Psoas muscle (tissue), 8 donors: ENCODE results near the gene ASPSCR1. TPM values are rescaled to one million over a fixed set of nuclear protein-coding genes. Genes with fewer than 3 reads are reported as not detected.
A peak's percentile ranks its signal among the peaks of the same experiment; 100 is the strongest.

Source experiments
- ATAC-seq, 4 donors: fragments of 200-7000 bp; cut with Tn5 transposase; one replicate each; pipeline ENCODE4 v1.9.1; 2020; ENCODE audit warnings: moderate library complexity in 3 of 4, mild to moderate bottlenecking in 2 of 4
- DNase-seq, 2 donors: peaks; one replicate each; pipeline ENCODE4 v3.0.0-alpha.2; 2020
- H3K27ac ChIP-seq: fragments of 200-600 bp; one replicate; pipeline ENCODE4 v1.8.0; 2022
- H3K27me3 ChIP-seq, 3 donors: fragments of 200-600 bp in 1 of 3; one replicate each; pipeline versions ENCODE4 v1.6.1 to v1.8.0; 2013 to 2022; ENCODE audit warnings: low read length in 2 of 3, mild to moderate bottlenecking in 2 of 3, moderate library complexity in 1 of 3; ENCODE audit not compliant: insufficient read depth in 3 of 3
- H3K36me3 ChIP-seq, 2 donors: fragments of 200-600 bp in 1 of 2; one replicate each; pipeline versions ENCODE4 v1.6.1 to v1.8.0; 2013 to 2022; ENCODE audit warnings: low read depth in 1 of 2, mild to moderate bottlenecking in 1 of 2, moderate library complexity in 1 of 2; ENCODE audit not compliant: insufficient read depth in 1 of 2
- H3K4me1 ChIP-seq: fragments of 200-600 bp; one replicate; pipeline ENCODE4 v1.8.0; 2022
- H3K4me3 ChIP-seq: fragments of 200-600 bp; one replicate; pipeline ENCODE4 v1.8.0; 2022; ENCODE audit warnings: mild to moderate bottlenecking
- H3K9me3 ChIP-seq: fragments of 200-600 bp; one replicate; pipeline ENCODE4 v1.8.0; 2022
- WGBS, 3 donors: extraction: QIAGEN DNeasy Blood & Tissue Kit; methylation state at CpG; one replicate each; pipeline versions ENCODE4 v1.1.6 to v1.1.7; 2013; 5-methylcytosine and 5-hydroxymethylcytosine counted together
- intact Hi-C, 2 donors: fragments of 100-400 bp; cut with DNase I; formaldehyde crosslinking; loops; one replicate each; pipeline versions ENCODE4 v1.11.0 to v1.14.2; 2022
- polyA plus RNA-seq, 3 donors: library from polyadenylated mRNA; stranded (reverse); fragments of 200-250 nt; gene quantifications; one replicate each; pipeline ENCODE4 v1.2.3, GENCODE V29; 2013
- total RNA-seq, 4 donors: library from RNA; stranded (reverse); fragmentation: NEBNext Ultra II Directional in 2 of 4; extraction: Animal tissue kit (Norgen Biotek cat#: 25700) in 2 of 4; gene quantifications; one replicate each; pipeline versions ENCODE4 v1.2.1 to v1.2.4, GENCODE V29; 2021 to 2023
- TF ChIP-seq, protein P1 (sequence below): fragments of 200-600 bp; IDR thresholded peaks from one replicate; pipeline ENCODE4 v1.8.0; 2022; ENCODE audit warnings: antibody characterized with exemption
- donor health status: healthy with polysubstance abuse.
- donor health status: DM: no; HTN: no; CAD: no; lungs with moderate emphysema.
- donor health status: Bipolar disorder and iron deficiency.
- donor health status: healthy.
- donor health status: DM: yes; HTN: yes; CAD: no.
- donor health status: DM: no; HTN: no; CAD: no.
- donor health status: DM: no; HTN: no; CAD: no.
- donor health status: DM: yes; HTN: yes; CAD: no.

The ASPSCR1 gene
- total and polyA plus RNA-seq, 7 donors, result 27.7 to 37.4 (median 33.0) TPM

DNA sequence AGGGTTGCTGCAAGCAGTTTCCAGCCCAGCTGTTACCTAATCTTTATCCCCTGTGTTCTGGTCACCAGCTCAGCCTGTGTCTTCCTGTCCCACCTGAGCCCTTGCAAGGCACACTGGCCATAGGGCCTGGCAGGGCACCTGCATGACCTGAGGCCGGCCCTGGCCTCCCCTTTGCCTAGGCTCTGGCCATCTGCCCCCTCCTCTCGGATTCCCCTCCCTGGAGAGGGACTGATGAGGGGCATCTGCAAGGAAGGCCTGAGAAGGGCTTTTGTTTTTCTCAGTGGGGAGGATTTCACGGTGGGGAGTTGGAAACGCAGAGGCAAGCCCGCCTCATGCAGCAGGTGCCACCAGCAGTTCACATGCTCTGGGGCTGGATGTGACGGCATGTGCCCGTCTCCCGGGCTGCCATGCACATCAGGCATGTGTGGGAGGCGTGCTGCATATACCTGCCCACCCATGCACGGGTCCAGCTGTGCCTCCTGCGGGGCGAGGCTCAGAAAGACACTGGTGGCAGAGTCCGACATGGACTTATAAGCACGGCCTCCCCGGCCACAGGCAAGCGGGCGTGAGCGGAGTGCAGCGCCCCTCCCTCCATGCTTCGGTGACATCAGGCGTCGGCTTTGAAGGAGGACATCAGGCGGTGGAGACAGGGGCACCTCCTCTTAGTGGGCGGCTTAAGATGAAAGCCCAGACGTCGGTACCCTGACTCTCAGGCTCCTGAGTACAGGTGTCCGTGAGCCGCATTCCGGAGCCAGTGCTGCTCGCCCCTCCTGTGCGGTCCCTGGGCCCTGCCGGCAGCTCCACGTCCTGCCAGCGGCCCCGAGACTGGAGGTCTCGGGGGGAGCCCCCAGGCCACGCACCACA lies 16.5 kb downstream of the ASPSCR1 start:
- TF ChIP-seq, protein P1, sequence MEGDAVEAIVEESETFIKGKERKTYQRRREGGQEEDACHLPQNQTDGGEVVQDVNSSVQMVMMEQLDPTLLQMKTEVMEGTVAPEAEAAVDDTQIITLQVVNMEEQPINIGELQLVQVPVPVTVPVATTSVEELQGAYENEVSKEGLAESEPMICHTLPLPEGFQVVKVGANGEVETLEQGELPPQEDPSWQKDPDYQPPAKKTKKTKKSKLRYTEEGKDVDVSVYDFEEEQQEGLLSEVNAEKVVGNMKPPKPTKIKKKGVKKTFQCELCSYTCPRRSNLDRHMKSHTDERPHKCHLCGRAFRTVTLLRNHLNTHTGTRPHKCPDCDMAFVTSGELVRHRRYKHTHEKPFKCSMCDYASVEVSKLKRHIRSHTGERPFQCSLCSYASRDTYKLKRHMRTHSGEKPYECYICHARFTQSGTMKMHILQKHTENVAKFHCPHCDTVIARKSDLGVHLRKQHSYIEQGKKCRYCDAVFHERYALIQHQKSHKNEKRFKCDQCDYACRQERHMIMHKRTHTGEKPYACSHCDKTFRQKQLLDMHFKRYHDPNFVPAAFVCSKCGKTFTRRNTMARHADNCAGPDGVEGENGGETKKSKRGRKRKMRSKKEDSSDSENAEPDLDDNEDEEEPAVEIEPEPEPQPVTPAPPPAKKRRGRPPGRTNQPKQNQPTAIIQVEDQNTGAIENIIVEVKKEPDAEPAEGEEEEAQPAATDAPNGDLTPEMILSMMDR, result no peak
- Histone ChIP-seq H3K9me3 (no peaks in the 10 kb centered on the region), H3K4me3 (no peak overlapping the region), H3K27ac (no peak overlapping the region), H3K4me1 (peaks cover 32% of the 10 kb centered on the region), H3K36me3 (peaks cover 0 to 13% of the 10 kb centered on the region in 2 donors), H3K27me3 (no peaks in the 10 kb centered on the region)
- intact Hi-C loops, result no loop called here
- ATAC-seq, result no peak
- WGBS, 3 donors, result 89 to 92% (median 90%) methylated on average over 36 to 37 of the region's 37 CpGs
- peak in 1 of 2 donors; percentile 39 for DNase-seq

DNA sequence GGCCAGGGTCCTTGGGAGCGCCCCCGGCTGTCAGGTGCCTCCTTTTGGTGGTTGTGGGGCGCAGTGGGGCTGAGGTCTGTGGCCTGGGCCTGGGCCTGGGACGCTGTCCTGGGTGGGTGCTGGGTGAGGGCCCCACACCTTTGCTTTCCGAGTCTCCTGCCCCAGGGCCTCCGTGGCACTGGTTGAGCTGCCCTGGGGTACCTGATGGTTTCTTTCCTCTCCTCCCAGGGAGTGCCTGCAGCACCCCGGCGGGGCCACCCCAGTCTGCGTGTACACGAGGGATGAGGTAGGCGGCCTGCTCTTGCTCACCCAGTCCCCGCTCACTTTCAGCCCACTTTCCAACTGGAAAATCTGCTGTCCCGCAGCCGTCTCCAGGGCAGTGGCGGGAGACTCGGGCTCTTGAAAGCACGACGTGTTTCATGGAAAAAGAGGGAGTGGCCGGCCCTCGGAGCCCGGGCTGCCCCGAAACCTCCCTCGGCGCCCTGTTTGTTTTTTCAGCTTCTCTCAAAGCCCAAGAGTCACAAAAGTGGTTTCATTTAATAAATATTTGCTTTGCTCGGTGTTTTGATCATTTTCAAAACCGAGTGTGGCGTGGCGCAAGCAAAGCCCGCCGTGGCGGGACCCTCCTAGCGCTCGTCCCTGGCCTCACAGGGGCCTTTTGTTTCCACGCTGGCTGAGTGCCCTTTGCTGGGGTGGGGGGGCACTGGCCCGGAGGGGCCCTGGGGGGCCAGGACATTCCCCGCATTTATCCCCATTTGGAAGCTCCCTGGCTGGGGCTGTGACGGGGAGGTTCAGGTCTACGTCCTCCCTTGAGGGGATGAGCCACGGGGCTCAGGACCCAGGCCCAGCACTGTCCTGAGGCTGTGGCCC lies 17.4 kb downstream of the ASPSCR1 start:
- Histone ChIP-seq H3K27me3 (no peaks in the 10 kb centered on the region), H3K27ac (no peak overlapping the region), H3K36me3 (peaks cover 0 to 13% of the 10 kb centered on the region in 2 donors), H3K9me3 (no peaks in the 10 kb centered on the region), H3K4me3 (no peak overlapping the region), H3K4me1 (peaks cover 40% of the 10 kb centered on the region)
- peak; percentile 10 to 33 for DNase-seq
- ATAC-seq, result no peak
- intact Hi-C loops, result no loop called here
- WGBS, 3 donors, result 86 to 90% (median 89%) methylated on average over 38 to 39 of the region's 39 CpGs
- TF ChIP-seq, protein P1, result no peak

DNA sequence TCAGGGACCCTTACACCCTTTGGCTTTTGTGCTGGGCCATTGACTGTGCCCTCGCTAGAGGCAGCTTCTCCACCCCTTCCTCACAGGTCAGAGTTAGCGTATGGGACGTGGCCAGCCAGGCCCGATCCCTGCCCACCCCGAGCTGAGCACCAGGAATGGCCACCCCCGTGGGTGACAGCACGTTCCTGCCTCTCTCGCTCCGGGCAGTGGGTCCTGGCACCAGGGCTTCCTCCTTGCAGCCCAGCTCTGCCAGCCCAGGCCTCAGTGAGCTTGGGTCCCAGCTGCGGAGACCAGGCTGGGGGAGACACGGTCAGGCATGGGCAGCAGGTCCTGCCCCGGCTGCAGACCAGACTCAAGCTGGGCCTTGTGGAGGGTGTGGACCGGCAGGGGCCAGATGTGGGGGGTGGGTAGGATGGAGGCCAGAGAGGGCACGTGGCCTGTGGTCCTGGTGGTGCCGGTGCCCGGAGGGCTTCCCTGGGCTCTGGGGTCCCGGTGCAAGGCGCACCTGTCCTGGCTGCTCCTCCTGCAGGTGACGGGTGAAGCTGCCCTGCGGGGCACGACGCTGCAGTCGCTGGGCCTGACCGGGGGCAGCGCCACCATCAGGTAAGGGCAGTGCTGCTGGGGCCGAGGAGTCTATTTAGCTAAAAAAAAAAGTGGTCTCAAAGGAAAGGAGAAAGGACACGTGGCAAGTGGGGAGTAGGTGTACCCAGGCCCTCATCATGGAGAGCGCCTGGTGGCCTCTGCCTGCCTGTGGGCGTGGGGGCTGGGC lies 18.2 kb downstream of the ASPSCR1 start:
- no peak overlapping the region for H3K4me3 ChIP-seq
- ATAC-seq, result no peak
- H3K27me3 ChIP-seq, result no peaks in the 10 kb centered on the region
- 91 to 95% (median 92%) methylated on average over 26 to 29 of the region's 29 CpGs for WGBS, 3 donors
- peaks cover 48% of the 10 kb centered on the region for H3K4me1 ChIP-seq
- intact Hi-C loops, result no loop called here
- no peaks in the 10 kb centered on the region for H3K9me3 ChIP-seq
- H3K27ac ChIP-seq, result no peak overlapping the region
- TF ChIP-seq, protein P1, result no peak
- DNase-seq, result peak; percentile 9 to 48
- peaks cover 0 to 13% of the 10 kb centered on the region in 2 donors for H3K36me3 ChIP-seq

DNA sequence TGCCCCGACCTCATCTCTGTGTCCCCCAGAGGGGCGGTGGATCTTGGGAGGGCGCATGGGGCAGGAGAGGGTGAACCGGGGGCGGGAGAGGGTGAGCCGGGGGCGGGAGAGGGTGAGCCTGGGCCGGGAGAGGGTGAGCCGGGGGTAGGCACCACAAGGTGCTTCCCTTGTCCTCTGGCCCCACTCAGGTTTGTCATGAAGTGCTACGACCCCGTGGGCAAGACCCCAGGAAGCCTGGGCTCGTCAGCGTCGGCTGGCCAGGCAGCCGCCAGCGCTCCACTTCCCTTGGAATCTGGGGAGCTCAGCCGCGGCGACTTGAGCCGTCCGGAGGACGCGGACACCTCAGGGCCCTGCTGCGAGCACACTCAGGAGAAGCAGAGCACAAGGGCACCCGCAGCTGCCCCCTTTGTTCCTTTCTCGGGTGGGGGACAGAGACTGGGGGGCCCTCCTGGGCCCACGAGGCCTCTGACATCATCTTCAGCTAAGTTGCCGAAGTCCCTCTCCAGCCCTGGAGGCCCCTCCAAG lies 18.9 kb downstream of the ASPSCR1 start:
- Histone ChIP-seq H3K4me3 (no peak overlapping the region), H3K4me1 (peaks cover 48% of the 10 kb centered on the region), H3K36me3 (peaks cover 0 to 13% of the 10 kb centered on the region in 2 donors), H3K9me3 (no peaks in the 10 kb centered on the region), H3K27ac (no peak overlapping the region), H3K27me3 (no peaks in the 10 kb centered on the region)
- ATAC-seq (no peak), DNase-seq (peak; percentile 9 to 29)
- TF ChIP-seq, protein P1, result no peak
- intact Hi-C loops, result no loop called here
- 90 to 96% (median 92%) methylated on average over 21 to 28 of the region's 28 CpGs for WGBS, 3 donors
